H9 (cell line): ENCODE measurements around the gene TNFRSF18. TPM values are rescaled to one million over a fixed set of nuclear protein-coding genes. Genes with fewer than 3 reads are reported as not detected.

Experiments used
- DNase-seq: peaks from one replicate; pipeline ENCODE4 v3.0.0-alpha.2; 2017
- H2AFZ ChIP-seq: one replicate; pipeline ENCODE4 v1.6.1; 2013; ENCODE audit warnings: mild to moderate bottlenecking, low read length, control low read depth, moderate library complexity
- H2AK5ac ChIP-seq: 2 replicates; pipeline ENCODE4 v1.6.1; 2013; ENCODE audit warnings: low read length, control low read depth, mixed read lengths; ENCODE audit not compliant: insufficient read length
- H2BK120ac ChIP-seq: one replicate; pipeline ENCODE4 v1.6.1; 2013; ENCODE audit warnings: low read depth, mild to moderate bottlenecking, low read length, control low read depth, inconsistent platforms; ENCODE audit not compliant: poor library complexity, severe bottlenecking
- H2BK12ac ChIP-seq: 2 replicates; pipeline ENCODE4 v1.6.1; 2013; ENCODE audit warnings: low read length, control low read depth, mixed read lengths, low read depth; ENCODE audit not compliant: insufficient read length
- H2BK15ac ChIP-seq: 2 replicates; pipeline ENCODE4 v1.6.1; 2013; ENCODE audit warnings: low read depth, low read length, control low read depth
- H2BK20ac ChIP-seq: one replicate; pipeline ENCODE4 v1.6.1; 2013; ENCODE audit warnings: low read depth, mild to moderate bottlenecking, low read length, control low read depth, inconsistent platforms; ENCODE audit not compliant: poor library complexity, severe bottlenecking
- H2BK5ac ChIP-seq: 2 replicates; pipeline ENCODE4 v1.6.1; 2013; ENCODE audit warnings: low read length, control low read depth, mixed read lengths; ENCODE audit not compliant: insufficient read length
- H3K14ac ChIP-seq: 2 replicates; pipeline ENCODE4 v1.6.1; 2013; ENCODE audit warnings: low read length, control low read depth; ENCODE audit not compliant: insufficient read depth
- H3K18ac ChIP-seq: 2 replicates; pipeline ENCODE4 v1.6.1; 2013; ENCODE audit warnings: low read depth, mild to moderate bottlenecking, mixed read lengths, low read length, control low read depth; ENCODE audit not compliant: insufficient read length
- H3K23ac ChIP-seq: 2 replicates; pipeline ENCODE4 v1.6.1; 2013; ENCODE audit warnings: low read length, control low read depth, mixed read lengths, low read depth; ENCODE audit not compliant: insufficient read length
- H3K23me2 ChIP-seq: 2 replicates; pipeline ENCODE4 v1.6.1; 2013; ENCODE audit warnings: low read depth, mild to moderate bottlenecking, mixed read lengths, low read length, control low read depth; ENCODE audit not compliant: insufficient read length, poor library complexity, severe bottlenecking
- H3K27ac ChIP-seq: 2 replicates; pipeline ENCODE4 v1.5.1; 2013; ENCODE audit warnings: low read length, control low read depth, mixed read lengths, low read depth; ENCODE audit not compliant: insufficient read length
- H3K27me3 ChIP-seq: 2 replicates; pipeline ENCODE4 v1.6.1; 2013; ENCODE audit warnings: low read length, control low read depth, inconsistent platforms; ENCODE audit not compliant: insufficient read depth
- H3K4ac ChIP-seq: 2 replicates; pipeline ENCODE4 v1.6.1; 2013; ENCODE audit warnings: low read depth, mild to moderate bottlenecking, control low read depth, inconsistent platforms, low read length, moderate library complexity
- H3K4me1 ChIP-seq: 2 replicates; pipeline ENCODE4 v1.6.1; 2013; ENCODE audit warnings: low read length, control low read depth, inconsistent platforms; ENCODE audit not compliant: insufficient read depth
- H3K4me2 ChIP-seq: 2 replicates; pipeline ENCODE4 v1.6.1; 2013; ENCODE audit warnings: low read length, control low read depth, mixed read lengths; ENCODE audit not compliant: insufficient read length, insufficient read depth
- H3K56ac ChIP-seq: 2 replicates; pipeline ENCODE4 v1.6.1; 2013; ENCODE audit warnings: low read depth, mild to moderate bottlenecking, mixed read lengths, low read length, control low read depth; ENCODE audit not compliant: insufficient read length
- H3K79me1 ChIP-seq: 2 replicates; pipeline ENCODE4 v1.6.1; 2013; ENCODE audit warnings: low read depth, mild to moderate bottlenecking, moderate library complexity, low read length, control low read depth, inconsistent platforms; ENCODE audit not compliant: insufficient read depth, poor library complexity, severe bottlenecking
- H3K79me2 ChIP-seq: 2 replicates; pipeline ENCODE4 v1.6.1; 2013; ENCODE audit warnings: low read length, control low read depth, inconsistent platforms; ENCODE audit not compliant: insufficient read depth
- H3K9ac ChIP-seq: 2 replicates; pipeline ENCODE4 v1.6.1; 2013; ENCODE audit warnings: low read length, control low read depth, mixed read lengths; ENCODE audit not compliant: insufficient read length; ENCODE audit errors: extremely low read depth
- H3K9me3 ChIP-seq: one replicate; pipeline ENCODE4 v1.6.1; 2013; ENCODE audit warnings: low read depth, low read length, inconsistent platforms; ENCODE audit not compliant: control insufficient read depth
- H3T11ph ChIP-seq: one replicate; pipeline ENCODE4 v1.6.1; 2013; ENCODE audit warnings: mild to moderate bottlenecking, low read length, control low read depth, inconsistent platforms
- H4K20me1 ChIP-seq: one replicate; pipeline ENCODE4 v1.6.1; 2013; ENCODE audit not compliant: control insufficient read depth, insufficient read length, insufficient read depth
- H4K5ac ChIP-seq: 2 replicates; pipeline ENCODE4 v1.6.1; 2013; ENCODE audit warnings: low read depth, mild to moderate bottlenecking, mixed read lengths, low read length, control low read depth; ENCODE audit not compliant: insufficient read length
- H4K8ac ChIP-seq: replicated peaks from 2 replicates; pipeline ENCODE4 v1.6.1; 2013; ENCODE audit warnings: low read length, control low read depth, mixed read lengths, low read depth; ENCODE audit not compliant: insufficient read length
- H4K91ac ChIP-seq: 2 replicates; pipeline ENCODE4 v1.6.1; 2013; ENCODE audit warnings: low read depth, mild to moderate bottlenecking, moderate library complexity, mixed read lengths, low read length, control low read depth; ENCODE audit not compliant: insufficient read length
- H3K27ac Mint-ChIP-seq, 3 experiments: 2 replicates in 2 of 3; 3 replicates in 1 of 3; pipeline ENCODE4 v1.8.0; 2020 to 2021; ENCODE audit warnings: mixed read lengths in 3 of 3, mild to moderate bottlenecking in 1 of 3, moderate library complexity in 1 of 3
- H3K27me3 Mint-ChIP-seq: 2 replicates; pipeline ENCODE4 v1.8.0; 2021; ENCODE audit warnings: low read depth, mild to moderate bottlenecking, moderate library complexity, mixed read lengths
- H3K36me3 Mint-ChIP-seq, 3 experiments: 2 replicates in 2 of 3; 3 replicates in 1 of 3; pipeline ENCODE4 v1.8.0; 2020 to 2021; ENCODE audit warnings: low read depth in 3 of 3, mixed read lengths in 3 of 3; ENCODE audit not compliant: insufficient read depth in 1 of 3
- H3K4me1 Mint-ChIP-seq, 2 experiments: 2 replicates each; pipeline ENCODE4 v1.8.0; 2020; ENCODE audit warnings: mixed read lengths in 2 of 2
- H3K4me3 Mint-ChIP-seq, 2 experiments: 2 replicates in 1 of 2; 3 replicates in 1 of 2; pipeline ENCODE4 v1.8.0; 2020 to 2021; ENCODE audit warnings: mild to moderate bottlenecking in 2 of 2, mixed read lengths in 2 of 2, moderate library complexity in 1 of 2
- H3K9me3 Mint-ChIP-seq, 2 experiments: 2 replicates in 1 of 2; 3 replicates in 1 of 2; pipeline ENCODE4 v1.8.0; 2020; ENCODE audit warnings: mild to moderate bottlenecking in 2 of 2, mixed read lengths in 2 of 2, moderate library complexity in 1 of 2
- WGBS: extraction: QIAGEN DNeasy Blood & Tissue Kit; methylation state at CpG from one replicate; pipeline ENCODE4 v1.1.7; 2013; ENCODE audit warnings: missing lambda C conversion rate, low lambda C conversion rate, mixed read lengths; ENCODE audit not compliant: insufficient read length; ENCODE audit errors: extremely low coverage; 5-methylcytosine and 5-hydroxymethylcytosine counted together
- total RNA-seq: library from RNA; stranded (reverse); gene quantifications from 2 replicates; pipeline ENCODE4 v1.2.1, GENCODE V29; 2021
- TF ChIP-seq, protein P1 (sequence below): fragments of 200-600 bp; sonication (generic); conservative IDR thresholded peaks from 3 replicates; pipeline ENCODE4 v1.8.0; 2021; ENCODE audit warnings: antibody characterized with exemption, mild to moderate bottlenecking

The TNFRSF18 gene
- total RNA-seq, 1 experiment from 2014 or later: 2.0 TPM

DNA sequence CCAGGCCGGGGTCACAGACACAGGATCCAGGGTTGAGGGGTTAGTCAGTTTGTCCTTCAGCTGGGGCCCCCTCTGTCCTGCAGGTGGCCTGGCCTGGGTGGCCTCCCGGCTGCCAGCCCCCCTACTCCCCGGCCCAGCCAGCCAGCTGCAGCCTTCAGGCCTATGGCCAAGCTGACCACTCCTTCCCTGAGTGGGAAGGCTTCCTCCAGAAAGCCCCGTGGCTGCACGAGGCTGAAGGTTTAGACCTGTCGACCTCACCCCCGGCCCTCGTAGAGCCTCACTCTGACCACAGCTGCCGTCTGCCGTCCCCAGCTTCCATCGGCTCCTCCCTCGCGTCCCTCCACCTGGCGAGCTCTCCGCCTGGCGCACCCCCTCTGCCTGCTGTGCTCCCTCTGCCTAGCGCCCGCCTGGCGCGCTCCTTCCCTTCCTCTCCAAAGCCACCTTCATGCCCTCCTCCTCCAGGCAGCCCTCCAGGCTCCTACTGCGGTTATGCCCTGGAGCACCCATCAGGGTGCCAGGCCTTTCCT, 23.1 kb downstream of the TNFRSF18 start:
- Histone ChIP-seq H2BK20ac (no peak overlapping the region), H3K9ac (no peak overlapping the region), H3K79me1 (no peaks in the 10 kb centered on the region), H3K27ac (no peak overlapping the region), H3K4ac (no peak overlapping the region), H2BK120ac (no peak overlapping the region), H2BK15ac (no peak overlapping the region), H4K8ac (no peak overlapping the region), H3K23ac (no peak overlapping the region), H4K91ac (no peak overlapping the region), H3K23me2 (no peaks in the 10 kb centered on the region), H2BK12ac (no peak overlapping the region), H4K20me1 (no peaks in the 10 kb centered on the region), H2BK5ac (no peak overlapping the region), H3K27me3 (no peaks in the 10 kb centered on the region), H3K14ac (no peak overlapping the region; the same call in 1 of the 2 replicates), H4K5ac (no peak overlapping the region), H3K56ac (no peak overlapping the region), H3K18ac (no peak overlapping the region), H2AFZ (no peak overlapping the region), H3T11ph (no peak overlapping the region), H3K79me2 (no peaks in the 10 kb centered on the region), H3K4me2 (no peak overlapping the region), H3K9me3 (no peaks in the 10 kb centered on the region), H2AK5ac (no peak overlapping the region), H3K4me1 (no peaks in the 10 kb centered on the region)
- H3K27ac Mint-ChIP-seq: peak overlapping the region in 2 of 3 experiments; percentile 22 to 84; a peak in 1 of 7 replicates
- no CpG with 5 or more reads among the region's 21 CpGs for WGBS
- no peak for DNase-seq
- H3K4me3 Mint-ChIP-seq: no peak overlapping the region
- peaks cover 0 to 7% (median 0%) of the 10 kb centered on the region in 3 experiments; a peak in 1 of 7 replicates for H3K36me3 Mint-ChIP-seq
- TF ChIP-seq, protein P1, sequence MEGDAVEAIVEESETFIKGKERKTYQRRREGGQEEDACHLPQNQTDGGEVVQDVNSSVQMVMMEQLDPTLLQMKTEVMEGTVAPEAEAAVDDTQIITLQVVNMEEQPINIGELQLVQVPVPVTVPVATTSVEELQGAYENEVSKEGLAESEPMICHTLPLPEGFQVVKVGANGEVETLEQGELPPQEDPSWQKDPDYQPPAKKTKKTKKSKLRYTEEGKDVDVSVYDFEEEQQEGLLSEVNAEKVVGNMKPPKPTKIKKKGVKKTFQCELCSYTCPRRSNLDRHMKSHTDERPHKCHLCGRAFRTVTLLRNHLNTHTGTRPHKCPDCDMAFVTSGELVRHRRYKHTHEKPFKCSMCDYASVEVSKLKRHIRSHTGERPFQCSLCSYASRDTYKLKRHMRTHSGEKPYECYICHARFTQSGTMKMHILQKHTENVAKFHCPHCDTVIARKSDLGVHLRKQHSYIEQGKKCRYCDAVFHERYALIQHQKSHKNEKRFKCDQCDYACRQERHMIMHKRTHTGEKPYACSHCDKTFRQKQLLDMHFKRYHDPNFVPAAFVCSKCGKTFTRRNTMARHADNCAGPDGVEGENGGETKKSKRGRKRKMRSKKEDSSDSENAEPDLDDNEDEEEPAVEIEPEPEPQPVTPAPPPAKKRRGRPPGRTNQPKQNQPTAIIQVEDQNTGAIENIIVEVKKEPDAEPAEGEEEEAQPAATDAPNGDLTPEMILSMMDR: no peak
- peaks cover 1 to 7% of the 10 kb centered on the region in 2 experiments; a peak in 2 of 4 replicates for H3K4me1 Mint-ChIP-seq
- peaks cover 3% of the 10 kb centered on the region; the same call in 1 of the 2 replicates for H3K27me3 Mint-ChIP-seq
- no peaks in the 10 kb centered on the region; a peak in 2 of 5 replicates for H3K9me3 Mint-ChIP-seq
